ENCODE measurements around the gene THRB. TPM values are rescaled to one million over a fixed set of nuclear protein-coding genes. Genes with fewer than 3 reads are reported as not detected.

THRB gene
- total and polyA plus RNA-seq, 9 of the 15 experiments (the other 6 are each of a cell fraction or from before 2014, with no cell fraction given), result 1.7 to 14.9 (median 6.9) TPM

GRCh38 chr3:24315356-24315755 is 179.3 kb downstream of the THRB start:
- POLR2A ChIA-PET, result interaction anchor here (0.6 to 1.6 kb wide), 4 partner anchors 9 to 180 kb away, joined by 3 to 5 read pairs (median 3); no protein-coding TSS in a partner anchor
- Histone ChIP-seq H3K9me1 (ENCODE audit: control insufficient read depth, insufficient read depth, low read length) (no peaks in the 10 kb centered on the region), H2AFZ (ENCODE audit: low read depth, low read length) (no peak overlapping the region), H3K79me2 (ENCODE audit: control insufficient read depth, insufficient read depth, low read length) (no peaks in the 10 kb centered on the region), H3K36me3 (ENCODE audit: control insufficient read depth, insufficient read depth, low read length) (no peaks in the 10 kb centered on the region), H3K9ac (ENCODE audit: insufficient read depth in 1 of 2, low read depth in 2 of 2, low read length in 2 of 2) (no peak overlapping the region), H3K27ac (ENCODE audit: extremely low read depth, low read depth, low read length) (no peak overlapping the region), H3K9me3 (replicated peaks; ENCODE audit: control insufficient read depth, insufficient read depth, low read depth, low read length) (no peaks in the 10 kb centered on the region), H4K20me1 (replicated peaks; ENCODE audit: control insufficient read depth, insufficient read depth, low read length) (no peaks in the 10 kb centered on the region), H3K4me3 (no peak overlapping the region), H3K27me3 (ENCODE audit: control insufficient read depth in 2 of 2, insufficient read depth in 2 of 2, low read length in 2 of 2) (no peaks in the 10 kb centered on the region), H3K4me2 (ENCODE audit: insufficient read depth, low read length) (no peak overlapping the region), H3K4me1 (replicated peaks in 1 of 2; ENCODE audit: control insufficient read depth in 2 of 2, insufficient read depth in 2 of 2, low read length in 2 of 2) (peaks cover 3% of the 10 kb centered on the region in 2 experiments; a peak in 2 of 5 replicates)
- no peak for ATAC-seq
- BruUV-seq (replicated peaks), result no TSS peak
- TF ChIP-seq JUN (IDR thresholded peaks at IDR 0.05; ENCODE audit: borderline replicate concordance, low read depth, low read length), result no peak
- no peak for TF ChIP-seq JUN (CRISPR knock-in tag; IDR thresholded peaks at IDR 0.05; ENCODE audit: borderline replicate concordance)
- TF ChIP-seq SRSF9 (IDR thresholded peaks at IDR 0.05; ENCODE audit: borderline replicate concordance, low read depth, low read length), result no peak
- no peak for TF ChIP-seq HLTF (IDR thresholded peaks at IDR 0.05)
- CTCF ChIA-PET (ENCODE audit: low intra/inter-chr PET ratio), result no interaction called here
- no peak for DNase-seq (ENCODE audit: extremely low read depth in 1 of 4, low spot score in 3 of 4)
- WGBS (ENCODE audit: insufficient coverage, low coverage, missing lambda C conversion rate), result 64% methylated on average over 7 of the region's 7 CpGs
- no peak for FAIRE-seq
- in situ Hi-C loops (cut with MboI), result no loop called here
- intact Hi-C loops (cut with micrococcal nuclease), result no loop called here

GRCh38 chr3:24311881-24312280 is 182.8 kb downstream of the THRB start:
- H3K79me2 ChIP-seq (ENCODE audit: control insufficient read depth, insufficient read depth, low read length), result no peaks in the 10 kb centered on the region
- H3K4me2 ChIP-seq (ENCODE audit: insufficient read depth, low read length), result no peak overlapping the region
- no peak for FAIRE-seq
- no peaks in the 10 kb centered on the region for H3K27me3 ChIP-seq (ENCODE audit: control insufficient read depth in 2 of 2, insufficient read depth in 2 of 2, low read length in 2 of 2)
- H2AFZ ChIP-seq (ENCODE audit: low read depth, low read length), result no peak overlapping the region; the same call in 1 of the 2 replicates
- ChIA-PET POLR2A (no interaction called here), CTCF (ENCODE audit: low intra/inter-chr PET ratio) (no interaction called here)
- no peak overlapping the region for H3K9ac ChIP-seq (ENCODE audit: insufficient read depth in 1 of 2, low read depth in 2 of 2, low read length in 2 of 2)
- H3K4me3 ChIP-seq, result no peak overlapping the region
- no peak overlapping the region for H3K27ac ChIP-seq (ENCODE audit: extremely low read depth, low read depth, low read length)
- TF ChIP-seq CREM (IDR thresholded peaks at IDR 0.05; ENCODE audit: low read depth) (no peak), CEBPB (tag; IDR thresholded peaks at IDR 0.05) (0 out of 2 replicates have a peak, but pooled peaks have one; percentile 33)
- no peaks in the 10 kb centered on the region for H4K20me1 ChIP-seq (replicated peaks; ENCODE audit: control insufficient read depth, insufficient read depth, low read length)
- H3K9me1 ChIP-seq (ENCODE audit: control insufficient read depth, insufficient read depth, low read length), result no peaks in the 10 kb centered on the region
- intact Hi-C loops (cut with micrococcal nuclease), result no loop called here
- DNase-seq (ENCODE audit: extremely low read depth in 1 of 4, low spot score in 3 of 4), result no peak
- peaks cover 3% of the 10 kb centered on the region in 2 experiments; a peak in 2 of 5 replicates for H3K4me1 ChIP-seq (replicated peaks in 1 of 2; ENCODE audit: control insufficient read depth in 2 of 2, insufficient read depth in 2 of 2, low read length in 2 of 2)
- 38% methylated on average over 2 of the region's 2 CpGs for WGBS (ENCODE audit: insufficient coverage, low coverage, missing lambda C conversion rate)
- in situ Hi-C loops (cut with MboI), result no loop called here
- no peak for ATAC-seq
- no peaks in the 10 kb centered on the region for H3K9me3 ChIP-seq (replicated peaks; ENCODE audit: control insufficient read depth, insufficient read depth, low read depth, low read length)
- H3K36me3 ChIP-seq (ENCODE audit: control insufficient read depth, insufficient read depth, low read length), result no peaks in the 10 kb centered on the region
- no TSS peak for BruUV-seq (replicated peaks)

Data from K562 (cell line).